HPDE6-E6E7 (cell line): ENCODE data around the gene IL17RE.

Experiments
- DNase-seq: peaks from one replicate; pipeline ENCODE4 v3.0.0; 2011; ENCODE audit warnings: missing footprints; ENCODE audit errors: extremely low spot score

The IL17RE gene

GRCh38 chr3:9906480-9906879, 3.8 kb downstream of the IL17RE start:
- DNase-seq: no peak

GRCh38 chr3:9908286-9908685, 5.6 kb downstream of the IL17RE start:
- no peak for DNase-seq

DNA sequence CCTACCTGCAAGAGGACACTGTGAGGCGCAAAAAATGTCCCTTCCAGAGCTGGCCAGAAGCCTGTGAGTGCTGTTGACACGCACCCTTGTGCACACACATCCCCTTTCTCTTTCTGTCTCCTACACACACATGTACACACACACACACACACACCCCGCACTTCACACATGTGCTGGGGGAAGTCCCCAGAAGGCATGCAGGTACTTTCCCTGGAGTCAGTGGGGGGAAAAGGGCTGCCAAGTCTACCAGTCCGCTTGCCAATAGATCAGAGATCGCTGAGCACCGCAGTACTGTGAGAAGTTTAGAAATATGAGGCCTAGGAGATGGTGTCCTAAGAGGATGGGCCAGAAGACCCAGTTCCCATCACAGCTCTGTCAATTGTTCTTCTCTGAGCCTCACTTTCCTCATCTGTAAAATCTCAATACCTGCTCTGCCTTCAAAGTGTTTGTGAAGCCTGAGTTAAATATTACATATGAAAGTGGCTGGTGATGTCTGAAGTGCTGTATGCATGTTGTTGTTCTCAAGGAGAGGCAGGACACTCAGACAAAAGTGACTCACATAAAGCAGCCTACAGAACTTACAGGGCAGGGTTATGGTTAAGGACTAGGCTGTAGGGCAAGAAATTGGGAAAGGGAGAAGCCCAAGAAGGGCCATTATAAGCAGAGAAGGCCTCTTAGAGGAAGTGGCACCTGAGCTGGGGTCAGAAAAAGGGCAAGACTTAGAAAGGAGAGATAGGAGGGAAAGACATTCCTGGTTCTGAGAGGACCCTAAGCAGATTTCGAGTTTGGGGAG, 6.8 kb downstream of the IL17RE start:
- no peak for DNase-seq

GRCh38 chr3:9911863-9912262, 9.2 kb downstream of the IL17RE start:
- no peak for DNase-seq

DNA sequence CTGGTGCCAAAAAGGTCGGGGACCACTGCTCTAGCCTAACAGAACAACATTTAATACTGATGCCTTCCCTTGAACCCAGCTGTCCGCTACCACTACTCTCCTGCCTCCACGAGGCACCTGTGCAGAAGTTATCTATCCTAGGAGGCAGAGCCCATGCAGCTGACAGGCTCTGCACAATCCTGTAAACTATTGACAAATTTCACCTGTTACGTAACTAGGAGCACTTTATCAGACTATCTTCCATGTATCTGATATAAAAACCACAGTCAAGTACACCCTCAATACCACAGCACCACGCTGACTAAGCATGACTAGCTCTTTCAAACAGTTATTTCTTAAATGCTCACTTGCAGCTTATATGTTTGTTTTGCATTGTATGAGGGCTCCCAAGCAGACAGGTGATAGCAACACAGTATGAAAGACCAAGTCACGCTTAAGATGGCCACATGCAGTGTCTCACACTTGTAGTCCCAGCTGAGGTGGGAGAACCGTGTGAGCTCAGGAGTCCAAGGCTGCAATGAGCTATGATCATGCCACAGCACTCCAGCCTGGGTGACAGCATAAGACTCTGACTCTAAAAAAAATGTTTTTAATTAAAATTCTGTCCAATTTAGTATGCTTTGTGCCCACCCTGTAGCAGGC, 9.8 kb downstream of the IL17RE start:
- DNase-seq: no peak

- DNase-seq: no peak
Measured at GRCh38 chr3:9913601-9914000, 11.0 kb downstream of the IL17RE start.

DNA sequence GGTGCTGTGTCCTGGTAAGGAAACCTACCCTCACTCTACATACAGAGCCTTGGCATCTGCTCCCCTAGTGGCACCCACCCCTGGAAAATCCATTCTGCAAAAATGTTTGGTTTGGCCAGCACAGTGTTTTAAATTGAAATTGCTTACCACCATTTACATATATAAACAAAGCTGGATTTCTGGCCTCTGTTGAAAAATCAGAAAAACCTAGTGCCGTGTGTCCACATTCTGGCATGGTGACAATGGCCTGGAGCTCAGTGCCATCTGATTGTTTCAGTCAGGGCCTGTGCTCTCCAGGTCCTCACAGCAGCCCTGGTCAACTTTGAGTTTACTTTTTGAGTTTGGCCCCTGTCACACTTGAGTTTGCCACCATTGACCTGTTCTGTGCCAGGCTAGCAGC, 11.4 kb downstream of the IL17RE start:
- DNase-seq: no peak

DNA sequence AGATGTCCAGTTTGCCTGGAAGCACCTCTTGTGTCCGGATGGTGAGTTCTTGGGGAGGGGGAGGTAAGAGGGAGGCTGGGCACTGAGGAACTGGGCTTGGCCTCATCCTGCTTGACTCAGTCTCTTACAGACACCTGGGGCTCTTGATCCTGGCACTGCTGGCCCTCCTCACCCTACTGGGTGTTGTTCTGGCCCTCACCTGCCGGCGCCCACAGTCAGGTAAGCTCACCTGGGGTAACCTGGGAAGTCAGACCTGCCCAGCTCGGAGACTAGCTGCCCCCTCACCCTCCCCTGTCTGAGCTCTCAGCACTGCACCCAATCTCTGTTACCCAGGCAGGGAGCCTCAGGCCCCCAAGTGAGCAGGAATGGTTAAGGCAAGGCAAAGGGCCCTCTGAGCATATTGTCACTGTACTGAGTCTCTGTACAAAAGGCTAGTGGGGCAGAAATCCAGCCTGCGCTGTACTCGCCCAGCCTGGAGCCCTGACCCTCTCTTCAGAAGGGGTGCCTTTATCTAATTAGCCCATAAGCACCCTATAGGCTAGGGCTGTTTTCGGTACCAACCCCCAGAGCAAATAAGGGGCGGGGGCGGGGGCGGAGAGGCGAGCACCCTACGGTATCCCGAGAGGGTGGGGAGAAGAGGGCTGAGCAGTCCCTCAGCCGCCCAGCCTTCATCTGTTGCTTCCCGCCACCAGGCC, 12.1 kb downstream of the IL17RE start:
- no peak for DNase-seq

DNA sequence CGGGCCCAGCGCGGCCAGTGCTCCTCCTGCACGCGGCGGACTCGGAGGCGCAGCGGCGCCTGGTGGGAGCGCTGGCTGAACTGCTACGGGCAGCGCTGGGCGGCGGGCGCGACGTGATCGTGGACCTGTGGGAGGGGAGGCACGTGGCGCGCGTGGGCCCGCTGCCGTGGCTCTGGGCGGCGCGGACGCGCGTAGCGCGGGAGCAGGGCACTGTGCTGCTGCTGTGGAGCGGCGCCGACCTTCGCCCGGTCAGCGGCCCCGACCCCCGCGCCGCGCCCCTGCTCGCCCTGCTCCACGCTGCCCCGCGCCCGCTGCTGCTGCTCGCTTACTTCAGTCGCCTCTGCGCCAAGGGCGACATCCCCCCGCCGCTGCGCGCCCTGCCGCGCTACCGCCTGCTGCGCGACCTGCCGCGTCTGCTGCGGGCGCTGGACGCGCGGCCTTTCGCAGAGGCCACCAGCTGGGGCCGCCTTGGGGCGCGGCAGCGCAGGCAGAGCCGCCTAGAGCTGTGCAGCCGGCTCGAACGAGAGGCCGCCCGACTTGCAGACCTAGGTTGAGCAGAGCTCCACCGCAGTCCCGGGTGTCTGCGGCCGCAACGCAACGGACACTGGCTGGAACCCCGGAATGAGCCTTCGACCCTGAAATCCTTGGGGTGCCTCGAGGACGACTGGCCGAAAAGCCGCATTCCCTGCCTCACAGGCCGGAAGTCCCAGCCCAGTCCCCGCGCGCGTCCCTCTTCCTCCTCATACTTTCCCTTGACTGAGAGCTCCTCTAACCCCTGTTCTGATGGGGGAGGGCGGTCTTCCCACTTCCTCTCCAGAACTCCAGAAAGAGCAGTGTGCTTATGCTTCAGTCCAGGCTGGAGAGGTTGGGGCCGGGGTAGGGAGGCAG, 12.8 kb downstream of the IL17RE start:
- no peak for DNase-seq

- DNase-seq: no peak
Measured at GRCh38 chr3:9916346-9916733, 13.7 kb downstream of the IL17RE start.

GRCh38 chr3:9916734-9917680, 14.4 kb downstream of the IL17RE start, which contains the start of gene IL17RC:
Gene IL17RC (plus strand): TSS chr3:9917098. CDS start chr3:9917316, 218 bp downstream.
- peak; percentile 82 for DNase-seq

DNA sequence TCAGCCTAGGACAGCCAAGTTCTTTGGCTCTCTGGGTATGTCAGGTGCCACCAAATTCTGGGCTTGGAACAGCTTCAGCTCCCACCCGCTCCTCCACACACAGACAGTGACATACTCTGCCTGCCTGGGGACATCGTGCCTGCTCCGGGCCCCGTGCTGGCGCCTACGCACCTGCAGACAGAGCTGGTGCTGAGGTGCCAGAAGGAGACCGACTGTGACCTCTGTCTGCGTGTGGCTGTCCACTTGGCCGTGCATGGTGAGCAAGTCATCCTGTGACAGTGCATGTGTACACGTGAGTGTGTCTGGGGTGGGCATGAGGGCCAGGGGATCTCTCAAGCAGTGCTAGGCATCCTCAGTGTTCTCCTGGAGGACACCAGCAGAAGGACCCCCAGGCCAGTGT, 15.2 kb downstream of the IL17RE start:
- DNase-seq: no peak

DNA sequence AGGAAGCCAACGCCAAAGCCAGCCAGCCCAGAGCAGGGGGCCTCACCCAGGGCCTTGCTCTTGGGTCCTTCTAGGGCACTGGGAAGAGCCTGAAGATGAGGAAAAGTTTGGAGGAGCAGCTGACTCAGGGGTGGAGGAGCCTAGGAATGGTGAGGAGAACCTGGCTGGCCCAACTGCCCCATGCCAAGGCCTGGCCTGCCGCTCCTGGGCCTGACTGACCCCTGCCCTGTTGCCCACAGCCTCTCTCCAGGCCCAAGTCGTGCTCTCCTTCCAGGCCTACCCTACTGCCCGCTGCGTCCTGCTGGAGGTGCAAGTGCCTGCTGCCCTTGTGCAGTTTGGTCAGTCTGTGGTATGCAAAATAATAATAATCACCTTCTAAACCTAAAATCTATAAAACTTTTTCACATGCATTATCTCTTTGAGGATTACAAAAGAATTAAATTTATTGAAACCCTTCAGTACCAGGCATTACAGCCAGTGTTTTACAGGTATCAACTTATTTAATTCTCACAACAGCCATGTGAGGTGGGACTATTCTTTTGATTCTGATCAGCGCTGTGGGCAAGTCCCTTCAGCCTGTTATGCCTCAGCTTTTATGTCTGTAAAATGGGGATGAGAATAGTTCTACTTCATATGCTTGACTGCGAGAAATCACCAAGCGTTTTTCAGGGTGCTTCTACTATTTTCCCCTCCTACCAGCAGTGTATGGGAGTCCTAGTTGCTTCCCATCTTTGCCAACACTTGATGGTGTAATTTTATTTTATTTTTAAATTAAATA, 15.8 kb downstream of the IL17RE start:
- DNase-seq: no peak

DNA sequence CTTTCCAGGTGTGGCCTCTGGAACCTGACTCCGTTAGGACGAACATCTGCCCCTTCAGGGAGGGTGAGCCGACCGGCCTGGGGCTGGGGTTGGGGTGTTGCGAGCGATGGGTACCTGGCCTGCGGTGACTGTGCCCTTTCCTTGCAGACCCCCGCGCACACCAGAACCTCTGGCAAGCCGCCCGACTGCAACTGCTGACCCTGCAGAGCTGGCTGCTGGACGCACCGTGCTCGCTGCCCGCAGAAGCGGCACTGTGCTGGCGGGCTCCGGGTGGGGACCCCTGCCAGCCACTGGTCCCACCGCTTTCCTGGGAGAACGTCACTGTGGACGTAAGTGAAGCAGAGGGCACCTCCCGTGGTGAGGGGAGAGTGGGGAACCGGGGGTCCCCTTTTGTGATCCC, 25.5 kb downstream of the IL17RE start:
- DNase-seq: no peak

GRCh38 chr3:9930804-9931418, 28.3 kb downstream of the IL17RE start:
- DNase-seq: no peak

- no peak for DNase-seq
Measured at GRCh38 chr3:9932535-9932842, 29.8 kb downstream of the IL17RE start.

- DNase-seq: no peak
Measured at GRCh38 chr3:9932843-9933560, 30.4 kb downstream of the IL17RE start.

GRCh38 chr3:9933561-9934234, 31.1 kb downstream of the IL17RE start, which contains the start of gene CRELD1:
Gene CRELD1 (plus strand): TSS chr3:9933834. CDS start chr3:9934439, 605 bp downstream.
- no peak for DNase-seq
